Measurements from ENCODE around the gene ST8SIA4.

DNA sequence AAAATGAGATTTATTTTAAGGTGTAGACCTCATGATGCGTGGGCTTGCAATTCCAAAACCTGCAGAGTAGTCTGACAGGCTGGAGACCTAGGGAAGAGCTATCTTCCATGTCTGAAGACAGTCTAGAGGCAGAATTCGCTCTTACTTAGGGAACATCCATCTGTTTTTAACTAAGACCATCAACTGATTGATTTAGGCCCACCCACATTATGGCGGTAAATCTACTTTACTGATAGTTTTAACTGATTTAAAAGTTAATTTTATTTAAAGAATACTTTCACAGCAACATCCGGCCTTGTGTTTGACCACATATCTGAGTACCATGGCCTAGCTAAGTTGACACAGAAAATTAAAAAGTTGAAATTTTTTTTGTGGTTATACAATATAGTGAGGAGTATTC lies 6.0 kb upstream of the ST8SIA4 start:
- TF ChIP-seq POLR2AphosphoS5 (IDR thresholded peaks at IDR 0.05; ENCODE audit: low read depth, low read length), result no peak
- TF ChIP-seq, protein P1, sequence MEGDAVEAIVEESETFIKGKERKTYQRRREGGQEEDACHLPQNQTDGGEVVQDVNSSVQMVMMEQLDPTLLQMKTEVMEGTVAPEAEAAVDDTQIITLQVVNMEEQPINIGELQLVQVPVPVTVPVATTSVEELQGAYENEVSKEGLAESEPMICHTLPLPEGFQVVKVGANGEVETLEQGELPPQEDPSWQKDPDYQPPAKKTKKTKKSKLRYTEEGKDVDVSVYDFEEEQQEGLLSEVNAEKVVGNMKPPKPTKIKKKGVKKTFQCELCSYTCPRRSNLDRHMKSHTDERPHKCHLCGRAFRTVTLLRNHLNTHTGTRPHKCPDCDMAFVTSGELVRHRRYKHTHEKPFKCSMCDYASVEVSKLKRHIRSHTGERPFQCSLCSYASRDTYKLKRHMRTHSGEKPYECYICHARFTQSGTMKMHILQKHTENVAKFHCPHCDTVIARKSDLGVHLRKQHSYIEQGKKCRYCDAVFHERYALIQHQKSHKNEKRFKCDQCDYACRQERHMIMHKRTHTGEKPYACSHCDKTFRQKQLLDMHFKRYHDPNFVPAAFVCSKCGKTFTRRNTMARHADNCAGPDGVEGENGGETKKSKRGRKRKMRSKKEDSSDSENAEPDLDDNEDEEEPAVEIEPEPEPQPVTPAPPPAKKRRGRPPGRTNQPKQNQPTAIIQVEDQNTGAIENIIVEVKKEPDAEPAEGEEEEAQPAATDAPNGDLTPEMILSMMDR (IDR thresholded peaks at IDR 0.05), result no peak
- no peak for TF ChIP-seq TCF7L2 (IDR thresholded peaks at IDR 0.05; ENCODE audit: low read depth, low read length)
- TF ChIP-seq, protein P2, sequence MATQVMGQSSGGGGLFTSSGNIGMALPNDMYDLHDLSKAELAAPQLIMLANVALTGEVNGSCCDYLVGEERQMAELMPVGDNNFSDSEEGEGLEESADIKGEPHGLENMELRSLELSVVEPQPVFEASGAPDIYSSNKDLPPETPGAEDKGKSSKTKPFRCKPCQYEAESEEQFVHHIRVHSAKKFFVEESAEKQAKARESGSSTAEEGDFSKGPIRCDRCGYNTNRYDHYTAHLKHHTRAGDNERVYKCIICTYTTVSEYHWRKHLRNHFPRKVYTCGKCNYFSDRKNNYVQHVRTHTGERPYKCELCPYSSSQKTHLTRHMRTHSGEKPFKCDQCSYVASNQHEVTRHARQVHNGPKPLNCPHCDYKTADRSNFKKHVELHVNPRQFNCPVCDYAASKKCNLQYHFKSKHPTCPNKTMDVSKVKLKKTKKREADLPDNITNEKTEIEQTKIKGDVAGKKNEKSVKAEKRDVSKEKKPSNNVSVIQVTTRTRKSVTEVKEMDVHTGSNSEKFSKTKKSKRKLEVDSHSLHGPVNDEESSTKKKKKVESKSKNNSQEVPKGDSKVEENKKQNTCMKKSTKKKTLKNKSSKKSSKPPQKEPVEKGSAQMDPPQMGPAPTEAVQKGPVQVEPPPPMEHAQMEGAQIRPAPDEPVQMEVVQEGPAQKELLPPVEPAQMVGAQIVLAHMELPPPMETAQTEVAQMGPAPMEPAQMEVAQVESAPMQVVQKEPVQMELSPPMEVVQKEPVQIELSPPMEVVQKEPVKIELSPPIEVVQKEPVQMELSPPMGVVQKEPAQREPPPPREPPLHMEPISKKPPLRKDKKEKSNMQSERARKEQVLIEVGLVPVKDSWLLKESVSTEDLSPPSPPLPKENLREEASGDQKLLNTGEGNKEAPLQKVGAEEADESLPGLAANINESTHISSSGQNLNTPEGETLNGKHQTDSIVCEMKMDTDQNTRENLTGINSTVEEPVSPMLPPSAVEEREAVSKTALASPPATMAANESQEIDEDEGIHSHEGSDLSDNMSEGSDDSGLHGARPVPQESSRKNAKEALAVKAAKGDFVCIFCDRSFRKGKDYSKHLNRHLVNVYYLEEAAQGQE (IDR thresholded peaks at IDR 0.05; ENCODE audit: insufficient read depth in 1 of 2, low read depth in 2 of 2, low read length in 1 of 2), result no peak

Measured in Panc1 (cell line).